Neuronal stem cell (in vitro differentiated cells): Measurements from ENCODE around the gene CXCL1.
"Not testable (repeated sequence)": the region's sequence is repeated elsewhere in the genome, so short reads cannot be mapped to it uniquely, and the experiment has no call there.

Source experiments
- DNase-seq: peaks from one replicate; pipeline ENCODE4 v3.0.0-alpha.2; 2013; ENCODE audit warnings: low spot score
- H2AFZ ChIP-seq: one replicate; pipeline ENCODE4 v1.6.1; 2013; ENCODE audit warnings: mild to moderate bottlenecking, low read length, inconsistent platforms
- H2AK5ac ChIP-seq: 2 replicates; pipeline ENCODE4 v1.6.1; 2013; ENCODE audit warnings: low read depth, mild to moderate bottlenecking, inconsistent platforms, low read length, moderate library complexity, mixed read lengths
- H2BK120ac ChIP-seq: 2 replicates; pipeline ENCODE4 v1.6.1; 2013; ENCODE audit warnings: low read depth, mild to moderate bottlenecking, inconsistent platforms, low read length, moderate library complexity, mixed read lengths
- H2BK12ac ChIP-seq: one replicate; pipeline ENCODE4 v1.6.1; 2013; ENCODE audit warnings: low read length, inconsistent platforms
- H2BK15ac ChIP-seq: 2 replicates; pipeline ENCODE4 v1.6.1; 2013; ENCODE audit warnings: mild to moderate bottlenecking, low read length, inconsistent platforms, mixed read lengths
- H2BK5ac ChIP-seq: one replicate; pipeline ENCODE4 v1.6.1; 2013; ENCODE audit warnings: inconsistent platforms, mild to moderate bottlenecking, low read length, moderate library complexity
- H3K14ac ChIP-seq: one replicate; pipeline ENCODE4 v1.6.1; 2013; ENCODE audit warnings: low read length, inconsistent platforms
- H3K18ac ChIP-seq: 2 replicates; pipeline ENCODE4 v1.6.1; 2013; ENCODE audit warnings: low read length, inconsistent platforms
- H3K23ac ChIP-seq: 2 replicates; pipeline ENCODE4 v1.6.1; 2013; ENCODE audit warnings: low read depth, mild to moderate bottlenecking, mixed read lengths, low read length, inconsistent platforms; ENCODE audit not compliant: poor library complexity
- H3K27ac ChIP-seq: replicated peaks from 3 replicates; pipeline ENCODE4 v1.5.1; 2013; ENCODE audit warnings: low read length, inconsistent platforms
- H3K27me3 ChIP-seq, 3 experiments: 2 replicates each; pipeline ENCODE4 v1.6.1; 2013; ENCODE audit warnings: low read length in 3 of 3, mild to moderate bottlenecking in 2 of 3, inconsistent platforms in 1 of 3, low read depth in 1 of 3, mixed read lengths in 1 of 3, moderate library complexity in 1 of 3; ENCODE audit not compliant: control insufficient read depth in 3 of 3, insufficient read depth in 3 of 3
- H3K36me3 ChIP-seq, 2 donors: replicated peaks in 1 of 2; 2 replicates each; pipeline ENCODE4 v1.6.1; 2013; ENCODE audit warnings: low read length in 2 of 2; ENCODE audit not compliant: control insufficient read depth in 2 of 2, insufficient read depth in 2 of 2
- H3K4ac ChIP-seq: 2 replicates; pipeline ENCODE4 v1.6.1; 2013; ENCODE audit warnings: inconsistent platforms, mild to moderate bottlenecking, low read length, moderate library complexity
- H3K4me1 ChIP-seq, 2 donors: 1 replicate in 1 of 2; 2 replicates in 1 of 2; pipeline ENCODE4 v1.6.1; 2013; ENCODE audit warnings: low read length in 2 of 2, low read depth in 1 of 2; ENCODE audit not compliant: control insufficient read depth in 2 of 2, insufficient read depth in 1 of 2
- H3K4me2 ChIP-seq: one replicate; pipeline ENCODE4 v1.6.1; 2013; ENCODE audit warnings: mild to moderate bottlenecking, low read length, inconsistent platforms; ENCODE audit not compliant: insufficient read depth, poor library complexity, severe bottlenecking
- H3K4me3 ChIP-seq, 2 donors: 2 replicates each; pipeline ENCODE4 v1.5.1; 2013; ENCODE audit warnings: low read length in 2 of 2, mild to moderate bottlenecking in 2 of 2, inconsistent platforms in 1 of 2, moderate library complexity in 1 of 2
- H3K79me1 ChIP-seq: one replicate; pipeline ENCODE4 v1.6.1; 2013; ENCODE audit warnings: low read depth, mild to moderate bottlenecking, inconsistent platforms, low read length, moderate library complexity
- H3K9ac ChIP-seq: one replicate; pipeline ENCODE4 v1.6.1; 2013; ENCODE audit warnings: mild to moderate bottlenecking, low read depth, low read length, inconsistent platforms; ENCODE audit not compliant: poor library complexity
- H3K9me3 ChIP-seq, 2 donors: replicated peaks in 1 of 2; 2 replicates each; pipeline versions ENCODE3 to v1.6.1; 2013; ENCODE audit warnings: low read length in 2 of 2, mild to moderate bottlenecking in 2 of 2, inconsistent platforms in 1 of 2, low read depth in 1 of 2, mixed read lengths in 1 of 2, moderate library complexity in 1 of 2; ENCODE audit not compliant: control insufficient read depth in 2 of 2, insufficient read depth in 1 of 2
- H4K8ac ChIP-seq: one replicate; pipeline ENCODE4 v1.6.1; 2013; ENCODE audit warnings: low read depth, mild to moderate bottlenecking, inconsistent platforms, low read length, moderate library complexity
- H4K91ac ChIP-seq: one replicate; pipeline ENCODE4 v1.6.1; 2013; ENCODE audit warnings: low read length, low read depth, mild to moderate bottlenecking, inconsistent platforms; ENCODE audit not compliant: poor library complexity
- WGBS, 2 donors: extraction: QIAGEN DNeasy Blood & Tissue Kit; methylation state at CpG; one replicate each; pipeline ENCODE4 v1.1.7; 2013; ENCODE audit warnings: missing lambda C conversion rate in 2 of 2, mixed read lengths in 1 of 2; ENCODE audit not compliant: insufficient read length in 2 of 2, insufficient replicate concordance in 1 of 2; ENCODE audit errors: extremely low coverage in 2 of 2; 5-methylcytosine and 5-hydroxymethylcytosine counted together

The CXCL1 gene

DNA sequence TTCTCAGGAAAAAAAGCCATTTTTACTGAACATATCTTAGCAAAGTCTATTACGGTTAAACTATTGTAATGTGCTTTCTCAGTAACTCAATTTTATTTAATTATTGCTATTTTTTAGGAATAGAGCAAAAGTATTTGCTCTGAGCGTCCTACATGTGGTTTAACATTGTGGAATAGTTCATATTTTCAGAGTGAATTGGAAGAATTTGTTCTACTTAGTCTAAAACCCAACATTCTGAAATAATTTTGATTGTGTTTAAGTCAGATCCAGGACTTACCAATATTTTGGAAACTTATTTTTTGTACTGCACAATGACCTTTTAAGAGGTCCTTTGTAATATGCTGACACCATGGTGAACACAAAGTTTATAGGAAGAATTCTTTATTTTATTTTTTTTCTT lies 27.2 kb downstream of the CXCL1 start:
- H3K14ac ChIP-seq = no peak overlapping the region
- no peak overlapping the region for H3K27ac ChIP-seq
- H3K18ac ChIP-seq = no peak overlapping the region
- no peak for DNase-seq
- no peaks in the 10 kb centered on the region for H3K36me3 ChIP-seq
- H3K4me3 ChIP-seq = no peak overlapping the region
- H3K4ac ChIP-seq = no peak overlapping the region
- H3K9me3 ChIP-seq = no peaks in the 10 kb centered on the region
- no peak overlapping the region for H2BK15ac ChIP-seq
- H2AFZ ChIP-seq = no peak overlapping the region
- no peaks in the 10 kb centered on the region for H3K27me3 ChIP-seq
- no peak overlapping the region for H2BK12ac ChIP-seq
- H4K91ac ChIP-seq = no peak overlapping the region
- WGBS, 2 donors = no CpG with 5 or more reads among the region's 2 CpGs
- H3K9ac ChIP-seq = no peak overlapping the region
- H3K79me1 ChIP-seq = no peaks in the 10 kb centered on the region
- no peak overlapping the region for H3K23ac ChIP-seq
- no peak overlapping the region for H2BK120ac ChIP-seq
- H2BK5ac ChIP-seq = no peak overlapping the region
- no peak overlapping the region for H4K8ac ChIP-seq
- no peak overlapping the region for H3K4me2 ChIP-seq
- H3K4me1 ChIP-seq = peaks cover 0 to 10% of the 10 kb centered on the region in 2 donors
- H2AK5ac ChIP-seq = no peak overlapping the region

DNA sequence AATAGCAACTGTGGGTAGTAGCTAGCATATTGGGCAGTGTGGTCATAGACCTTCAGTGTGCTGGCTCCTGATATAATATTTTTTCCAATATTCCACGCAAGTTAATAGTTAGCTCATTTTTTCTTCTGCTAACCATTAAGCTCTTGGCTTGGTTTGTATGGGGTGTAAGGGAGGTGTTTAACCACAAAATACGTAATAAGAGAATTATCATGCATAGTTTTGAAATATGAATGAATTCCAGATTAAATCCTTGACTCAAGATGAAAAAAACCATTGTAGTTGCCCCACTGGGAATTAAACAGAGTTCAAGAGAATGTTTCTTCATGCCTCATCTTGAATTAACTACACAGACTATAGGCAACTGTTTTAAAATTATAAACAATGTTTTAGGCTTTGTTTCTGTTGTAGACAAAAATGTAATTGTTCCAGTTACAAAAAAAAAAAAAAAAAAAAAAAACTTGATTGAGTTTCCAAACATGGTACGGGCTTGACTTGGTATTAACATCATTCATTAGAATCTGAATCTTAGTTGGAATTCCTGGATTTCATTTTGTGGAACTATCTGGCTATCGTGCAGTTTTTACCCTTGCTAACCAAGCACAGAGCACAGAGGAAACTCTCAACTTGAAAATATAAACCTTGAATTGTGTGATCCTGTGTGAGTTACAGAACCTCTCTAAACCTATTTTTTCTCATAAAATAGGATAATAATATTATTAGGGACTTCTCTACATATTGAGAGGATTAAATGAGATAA lies 28.4 kb downstream of the CXCL1 start:
- Histone ChIP-seq H2BK15ac (no peak overlapping the region), H3K4ac (no peak overlapping the region), H3K4me1 (peaks cover 0 to 10% of the 10 kb centered on the region in 2 donors), H3K27me3 (no peaks in the 10 kb centered on the region), H3K4me2 (no peak overlapping the region), H2AK5ac (no peak overlapping the region), H2BK5ac (no peak overlapping the region), H4K91ac (no peak overlapping the region), H3K9me3 (no peaks in the 10 kb centered on the region), H3K23ac (no peak overlapping the region), H3K18ac (no peak overlapping the region), H4K8ac (no peak overlapping the region), H2BK12ac (no peak overlapping the region), H2AFZ (no peak overlapping the region), H3K79me1 (no peaks in the 10 kb centered on the region), H2BK120ac (no peak overlapping the region), H3K9ac (no peak overlapping the region), H3K14ac (no peak overlapping the region), H3K4me3 (no peak overlapping the region), H3K36me3 (no peaks in the 10 kb centered on the region), H3K27ac (no peak overlapping the region)
- no CpG with 5 or more reads among the region's 4 CpGs for WGBS, 2 donors
- no peak for DNase-seq

DNA sequence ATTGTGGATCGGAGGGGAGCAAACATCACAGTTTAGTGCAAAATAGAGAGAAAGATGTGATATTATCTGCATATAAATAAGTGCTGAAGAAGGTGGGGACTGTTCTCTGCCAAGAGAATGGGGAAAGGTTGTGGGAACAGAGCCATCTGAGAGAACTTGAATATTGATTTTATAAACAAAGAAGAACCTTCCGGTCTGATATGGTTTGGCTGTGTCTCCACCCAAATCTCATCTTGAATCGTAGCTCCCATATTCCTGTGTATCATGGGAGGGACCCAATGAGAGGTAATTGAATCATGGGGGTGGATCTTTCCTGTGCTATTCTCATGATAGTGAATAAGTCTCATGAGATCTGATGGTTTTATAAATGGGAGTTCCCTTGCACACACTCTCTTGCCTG lies 30.1 kb downstream of the CXCL1 start:
- not testable (repeated sequence) for H3K4me1 ChIP-seq, H2BK12ac ChIP-seq, H3K4ac ChIP-seq, H3K27ac ChIP-seq, H3K9me3 ChIP-seq, H3K36me3 ChIP-seq, H2BK5ac ChIP-seq, H4K91ac ChIP-seq, H2AK5ac ChIP-seq, H2BK120ac ChIP-seq, H3K79me1 ChIP-seq, H3K4me2 ChIP-seq, H3K4me3 ChIP-seq, H3K23ac ChIP-seq, DNase-seq, H2AFZ ChIP-seq, H3K18ac ChIP-seq, H3K14ac ChIP-seq, H3K9ac ChIP-seq, H4K8ac ChIP-seq, H2BK15ac ChIP-seq, H3K27me3 ChIP-seq
- WGBS, 2 donors = no CpG with 5 or more reads among the region's 3 CpGs

DNA sequence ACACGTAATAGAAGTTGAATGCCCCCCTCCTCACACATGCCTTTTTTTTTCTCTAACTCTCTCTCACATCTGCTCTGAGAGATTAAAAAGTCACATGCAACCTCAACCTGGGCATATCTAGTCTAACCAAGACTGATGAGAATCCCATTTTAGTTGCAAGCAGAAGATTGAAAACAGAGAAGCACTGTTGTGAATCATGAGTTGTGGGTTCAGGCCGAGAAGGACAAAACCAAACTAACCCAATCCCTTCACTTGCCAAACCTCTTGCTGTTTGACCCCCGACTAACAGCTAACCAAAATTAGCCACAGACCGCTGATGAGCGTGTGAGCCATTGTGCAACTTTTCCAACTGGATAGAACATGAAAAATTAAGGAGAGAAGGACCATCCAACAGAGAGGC lies 31.8 kb downstream of the CXCL1 start:
- Histone ChIP-seq H3K14ac (no peak overlapping the region), H3K18ac (no peak overlapping the region), H2AFZ (no peak overlapping the region), H3K4ac (no peak overlapping the region), H3K4me3 (no peak overlapping the region), H4K8ac (no peak overlapping the region), H3K9me3 (no peaks in the 10 kb centered on the region), H3K4me1 (no peaks in the 10 kb centered on the region), H2AK5ac (no peak overlapping the region), H2BK5ac (no peak overlapping the region), H3K27ac (no peak overlapping the region), H4K91ac (no peak overlapping the region), H3K27me3 (no peaks in the 10 kb centered on the region), H2BK15ac (no peak overlapping the region), H3K36me3 (no peaks in the 10 kb centered on the region), H3K79me1 (no peaks in the 10 kb centered on the region), H3K9ac (no peak overlapping the region), H2BK120ac (no peak overlapping the region), H3K23ac (no peak overlapping the region), H2BK12ac (no peak overlapping the region), H3K4me2 (no peak overlapping the region)
- WGBS, 2 donors = no CpG with 5 or more reads among the region's 5 CpGs
- no peak for DNase-seq
